Measurements from ENCODE around the gene TAOK2.

- no peak for TF ChIP-seq CTCF (IDR thresholded peaks at IDR 0.05; ENCODE audit: low read length)
- no peak for TF ChIP-seq EZH2 (IDR thresholded peaks at IDR 0.05; ENCODE audit: borderline replicate concordance, low read length)
Observed at GRCh38 chr16:29993191-29993902, 19.7 kb downstream of the TAOK2 start.

Data from OCI-LY1 (cell line).